Fibroblast of lung (primary cell): ENCODE data around the gene HRH3.

ENCODE experiments used
- CTCF ChIP-seq, 2 donors: IDR thresholded peaks in 1 of 2; conservative IDR thresholded peaks in 1 of 2; 1 replicate in 1 of 2; 2 replicates in 1 of 2; pipeline ENCODE4 v1.5.1; 2011 to 2012; ENCODE audit warnings: low read length in 2 of 2, control low read depth in 1 of 2, inconsistent platforms in 1 of 2, low read depth in 1 of 2, mild to moderate bottlenecking in 1 of 2
- EZH2 ChIP-seq: IDR thresholded peaks from 2 replicates; pipeline ENCODE4 v1.5.1; 2012; ENCODE audit warnings: low read length, control low read depth, mild to moderate bottlenecking; ENCODE audit errors: missing control alignments

GRCh38 chr20:62234339-62234738 lies 14.3 kb upstream of the HRH3 start:
- TF ChIP-seq CTCF (conservative IDR thresholded peaks at IDR 0.05 in 1 of 2, IDR thresholded peaks at IDR 0.05 in 1 of 2; ENCODE audit: low read depth in 1 of 2, low read length in 2 of 2): no peak
- TF ChIP-seq EZH2: no peak
